H9 (cell line): ENCODE measurements around the gene PPP5C. TPM values are rescaled to one million over a fixed set of nuclear protein-coding genes. Genes with fewer than 3 reads are reported as not detected.
A peak's percentile ranks its signal among the peaks of the same experiment; 100 is the strongest.

ENCODE experiments used
- DNase-seq: peaks from one replicate; pipeline ENCODE4 v3.0.0-alpha.2; 2017
- H2AFZ ChIP-seq: one replicate; pipeline ENCODE4 v1.6.1; 2013; ENCODE audit warnings: mild to moderate bottlenecking, low read length, control low read depth, moderate library complexity
- H2AK5ac ChIP-seq: 2 replicates; pipeline ENCODE4 v1.6.1; 2013; ENCODE audit warnings: low read length, control low read depth, mixed read lengths; ENCODE audit not compliant: insufficient read length
- H2BK120ac ChIP-seq: one replicate; pipeline ENCODE4 v1.6.1; 2013; ENCODE audit warnings: low read depth, mild to moderate bottlenecking, low read length, control low read depth, inconsistent platforms; ENCODE audit not compliant: poor library complexity, severe bottlenecking
- H2BK12ac ChIP-seq: 2 replicates; pipeline ENCODE4 v1.6.1; 2013; ENCODE audit warnings: low read length, control low read depth, mixed read lengths, low read depth; ENCODE audit not compliant: insufficient read length
- H2BK15ac ChIP-seq: 2 replicates; pipeline ENCODE4 v1.6.1; 2013; ENCODE audit warnings: low read depth, low read length, control low read depth
- H2BK20ac ChIP-seq: one replicate; pipeline ENCODE4 v1.6.1; 2013; ENCODE audit warnings: low read depth, mild to moderate bottlenecking, low read length, control low read depth, inconsistent platforms; ENCODE audit not compliant: poor library complexity, severe bottlenecking
- H2BK5ac ChIP-seq: 2 replicates; pipeline ENCODE4 v1.6.1; 2013; ENCODE audit warnings: low read length, control low read depth, mixed read lengths; ENCODE audit not compliant: insufficient read length
- H3K14ac ChIP-seq: 2 replicates; pipeline ENCODE4 v1.6.1; 2013; ENCODE audit warnings: low read length, control low read depth; ENCODE audit not compliant: insufficient read depth
- H3K18ac ChIP-seq: 2 replicates; pipeline ENCODE4 v1.6.1; 2013; ENCODE audit warnings: low read depth, mild to moderate bottlenecking, mixed read lengths, low read length, control low read depth; ENCODE audit not compliant: insufficient read length
- H3K23ac ChIP-seq: 2 replicates; pipeline ENCODE4 v1.6.1; 2013; ENCODE audit warnings: low read length, control low read depth, mixed read lengths, low read depth; ENCODE audit not compliant: insufficient read length
- H3K23me2 ChIP-seq: 2 replicates; pipeline ENCODE4 v1.6.1; 2013; ENCODE audit warnings: low read depth, mild to moderate bottlenecking, mixed read lengths, low read length, control low read depth; ENCODE audit not compliant: insufficient read length, poor library complexity, severe bottlenecking
- H3K27ac ChIP-seq: 2 replicates; pipeline ENCODE4 v1.5.1; 2013; ENCODE audit warnings: low read length, control low read depth, mixed read lengths, low read depth; ENCODE audit not compliant: insufficient read length
- H3K27me3 ChIP-seq: 2 replicates; pipeline ENCODE4 v1.6.1; 2013; ENCODE audit warnings: low read length, control low read depth, inconsistent platforms; ENCODE audit not compliant: insufficient read depth
- H3K4ac ChIP-seq: 2 replicates; pipeline ENCODE4 v1.6.1; 2013; ENCODE audit warnings: low read depth, mild to moderate bottlenecking, control low read depth, inconsistent platforms, low read length, moderate library complexity
- H3K4me1 ChIP-seq: 2 replicates; pipeline ENCODE4 v1.6.1; 2013; ENCODE audit warnings: low read length, control low read depth, inconsistent platforms; ENCODE audit not compliant: insufficient read depth
- H3K4me2 ChIP-seq: 2 replicates; pipeline ENCODE4 v1.6.1; 2013; ENCODE audit warnings: low read length, control low read depth, mixed read lengths; ENCODE audit not compliant: insufficient read length, insufficient read depth
- H3K56ac ChIP-seq: 2 replicates; pipeline ENCODE4 v1.6.1; 2013; ENCODE audit warnings: low read depth, mild to moderate bottlenecking, mixed read lengths, low read length, control low read depth; ENCODE audit not compliant: insufficient read length
- H3K79me1 ChIP-seq: 2 replicates; pipeline ENCODE4 v1.6.1; 2013; ENCODE audit warnings: low read depth, mild to moderate bottlenecking, moderate library complexity, low read length, control low read depth, inconsistent platforms; ENCODE audit not compliant: insufficient read depth, poor library complexity, severe bottlenecking
- H3K79me2 ChIP-seq: 2 replicates; pipeline ENCODE4 v1.6.1; 2013; ENCODE audit warnings: low read length, control low read depth, inconsistent platforms; ENCODE audit not compliant: insufficient read depth
- H3K9ac ChIP-seq: 2 replicates; pipeline ENCODE4 v1.6.1; 2013; ENCODE audit warnings: low read length, control low read depth, mixed read lengths; ENCODE audit not compliant: insufficient read length; ENCODE audit errors: extremely low read depth
- H3K9me3 ChIP-seq: one replicate; pipeline ENCODE4 v1.6.1; 2013; ENCODE audit warnings: low read depth, low read length, inconsistent platforms; ENCODE audit not compliant: control insufficient read depth
- H3T11ph ChIP-seq: one replicate; pipeline ENCODE4 v1.6.1; 2013; ENCODE audit warnings: mild to moderate bottlenecking, low read length, control low read depth, inconsistent platforms
- H4K20me1 ChIP-seq: one replicate; pipeline ENCODE4 v1.6.1; 2013; ENCODE audit not compliant: control insufficient read depth, insufficient read length, insufficient read depth
- H4K5ac ChIP-seq: 2 replicates; pipeline ENCODE4 v1.6.1; 2013; ENCODE audit warnings: low read depth, mild to moderate bottlenecking, mixed read lengths, low read length, control low read depth; ENCODE audit not compliant: insufficient read length
- H4K8ac ChIP-seq: replicated peaks from 2 replicates; pipeline ENCODE4 v1.6.1; 2013; ENCODE audit warnings: low read length, control low read depth, mixed read lengths, low read depth; ENCODE audit not compliant: insufficient read length
- H4K91ac ChIP-seq: 2 replicates; pipeline ENCODE4 v1.6.1; 2013; ENCODE audit warnings: low read depth, mild to moderate bottlenecking, moderate library complexity, mixed read lengths, low read length, control low read depth; ENCODE audit not compliant: insufficient read length
- H3K27ac Mint-ChIP-seq, 3 experiments: 2 replicates in 2 of 3; 3 replicates in 1 of 3; pipeline ENCODE4 v1.8.0; 2020 to 2021; ENCODE audit warnings: mixed read lengths in 3 of 3, mild to moderate bottlenecking in 1 of 3, moderate library complexity in 1 of 3
- H3K27me3 Mint-ChIP-seq: 2 replicates; pipeline ENCODE4 v1.8.0; 2021; ENCODE audit warnings: low read depth, mild to moderate bottlenecking, moderate library complexity, mixed read lengths
- H3K36me3 Mint-ChIP-seq, 3 experiments: 2 replicates in 2 of 3; 3 replicates in 1 of 3; pipeline ENCODE4 v1.8.0; 2020 to 2021; ENCODE audit warnings: low read depth in 3 of 3, mixed read lengths in 3 of 3; ENCODE audit not compliant: insufficient read depth in 1 of 3
- H3K4me1 Mint-ChIP-seq, 2 experiments: 2 replicates each; pipeline ENCODE4 v1.8.0; 2020; ENCODE audit warnings: mixed read lengths in 2 of 2
- H3K4me3 Mint-ChIP-seq, 2 experiments: 2 replicates in 1 of 2; 3 replicates in 1 of 2; pipeline ENCODE4 v1.8.0; 2020 to 2021; ENCODE audit warnings: mild to moderate bottlenecking in 2 of 2, mixed read lengths in 2 of 2, moderate library complexity in 1 of 2
- H3K9me3 Mint-ChIP-seq, 2 experiments: 2 replicates in 1 of 2; 3 replicates in 1 of 2; pipeline ENCODE4 v1.8.0; 2020; ENCODE audit warnings: mild to moderate bottlenecking in 2 of 2, mixed read lengths in 2 of 2, moderate library complexity in 1 of 2
- CTCF ChIP-seq: fragments of 200-600 bp; sonication (generic); conservative IDR thresholded peaks from 3 replicates; pipeline ENCODE4 v1.8.0; 2021; ENCODE audit warnings: antibody characterized with exemption, mild to moderate bottlenecking
- WGBS: extraction: QIAGEN DNeasy Blood & Tissue Kit; methylation state at CpG from one replicate; pipeline ENCODE4 v1.1.7; 2013; ENCODE audit warnings: missing lambda C conversion rate, low lambda C conversion rate, mixed read lengths; ENCODE audit not compliant: insufficient read length; ENCODE audit errors: extremely low coverage; 5-methylcytosine and 5-hydroxymethylcytosine counted together
- total RNA-seq: library from RNA; stranded (reverse); gene quantifications from 2 replicates; pipeline ENCODE4 v1.2.1, GENCODE V29; 2021

Gene PPP5C
- total RNA-seq, 1 experiment from 2014 or later, result 108 TPM

- Histone ChIP-seq H3K14ac (peak overlapping the region; percentile 60; the same call in 1 of the 2 replicates), H2BK120ac (no peak overlapping the region), H3K56ac (no peak overlapping the region), H4K20me1 (peaks cover 2% of the 10 kb centered on the region), H2BK12ac (no peak overlapping the region), H3K4me2 (peak overlapping the region; percentile 72), H3K79me1 (no peaks in the 10 kb centered on the region), H2BK20ac (no peak overlapping the region), H3K23me2 (peaks cover 22% of the 10 kb centered on the region), H4K91ac (no peak overlapping the region), H2BK5ac (no peak overlapping the region), H3K79me2 (no peaks in the 10 kb centered on the region), H3T11ph (no peak overlapping the region), H2BK15ac (no peak overlapping the region), H3K18ac (no peak overlapping the region), H2AFZ (no peak overlapping the region), H3K27ac (no peak overlapping the region), H3K9ac (no peak overlapping the region), H4K5ac (no peak overlapping the region), H2AK5ac (no peak overlapping the region), H3K4me1 (peaks cover 7% of the 10 kb centered on the region; the same call in 1 of the 2 replicates), H3K9me3 (no peaks in the 10 kb centered on the region), H3K23ac (no peak overlapping the region), H3K4ac (no peak overlapping the region), H3K27me3 (no peaks in the 10 kb centered on the region; the same call in 1 of the 2 replicates), H4K8ac (no peak overlapping the region)
- no CpG with 5 or more reads among the region's 36 CpGs for WGBS
- no peaks in the 10 kb centered on the region; a peak in 1 of 7 replicates for H3K36me3 Mint-ChIP-seq
- H3K4me3 Mint-ChIP-seq, result peak overlapping the region; percentile 67 to 72
- H3K27ac Mint-ChIP-seq, result peak overlapping the region in 2 of 3 experiments; percentile 53 to 57; a peak in 3 of 7 replicates
- peak; percentile 83 for DNase-seq
- H3K9me3 Mint-ChIP-seq, result peaks cover 0 to 4% of the 10 kb centered on the region in 2 experiments; a peak in 1 of 5 replicates
- peaks cover 31 to 44% of the 10 kb centered on the region in 2 experiments for H3K4me1 Mint-ChIP-seq
- peaks cover 53% of the 10 kb centered on the region for H3K27me3 Mint-ChIP-seq
- no peak; the same call in 2 of the 3 replicates for TF ChIP-seq CTCF
Observed at GRCh38 chr19:46404055-46404752, 57.3 kb downstream of the PPP5C start.
